Activated T-cell treated with anti-CD3 and anti-CD28 coated beads, Interleukin-2, amount 50 U/mL, for 72 hours (primary cell): ENCODE results near the gene AOPEP. TPM values are rescaled to one million over a fixed set of nuclear protein-coding genes. Genes with fewer than 3 reads are reported as not detected.

Source experiments
- total RNA-seq, 2 donors: library from RNA; stranded (reverse); gene quantifications; one replicate each; pipeline ENCODE4 v1.2.3, GENCODE V29; 2022

Gene AOPEP
- total RNA-seq, 2 donors from 2014 or later = 9.0 to 13.2 TPM

Other genes with a start within 250 kb of the AOPEP start
- not detected for gene PCAT7, start 171.6 kb upstream of the AOPEP start, total RNA-seq
- gene FBP2, start 132.9 kb upstream of the AOPEP start, total RNA-seq = not detected
- gene FBP1, start 87.2 kb upstream of the AOPEP start, total RNA-seq = 1 to 10 TPM; 1.3 to 3.3 TPM